DLD1 (cell line): ENCODE measurements around the gene UTP25.
"Not testable (repeated sequence)": the region's sequence is repeated elsewhere in the genome, so short reads cannot be mapped to it uniquely, and the experiment has no call there.

ENCODE experiments used
- in situ Hi-C: cut with HindIII; loops from 2 replicates; pipeline ENCODE4 v1.10.0; 2017; ENCODE audit warnings: low sequenced_read_pairs

UTP25 gene

GRCh38 chr1:209890641-209891330 is 63.0 kb downstream of the UTP25 start:
- in situ Hi-C loops, result no loop called here

DNA sequence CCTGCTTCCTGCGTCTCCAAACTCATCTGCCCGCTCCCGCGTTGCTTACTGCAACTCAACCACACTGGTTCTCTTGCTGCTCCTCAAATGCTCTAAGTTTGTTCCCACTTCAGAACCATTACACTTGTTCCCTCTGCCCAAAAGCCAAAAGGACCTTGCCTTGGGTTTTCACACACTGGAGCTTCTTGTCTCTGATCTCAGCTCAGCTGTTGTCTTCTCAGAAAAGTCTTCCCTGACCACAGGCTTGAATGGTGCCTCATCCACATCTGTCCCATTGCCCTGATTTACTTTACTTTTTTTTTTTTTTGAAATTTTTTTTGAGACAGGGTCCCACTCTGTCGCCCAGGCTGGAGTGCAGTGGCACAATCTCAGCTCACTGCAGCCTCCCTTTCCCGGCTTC is 66.0 kb downstream of the UTP25 start:
- in situ Hi-C loops, result no loop called here

DNA sequence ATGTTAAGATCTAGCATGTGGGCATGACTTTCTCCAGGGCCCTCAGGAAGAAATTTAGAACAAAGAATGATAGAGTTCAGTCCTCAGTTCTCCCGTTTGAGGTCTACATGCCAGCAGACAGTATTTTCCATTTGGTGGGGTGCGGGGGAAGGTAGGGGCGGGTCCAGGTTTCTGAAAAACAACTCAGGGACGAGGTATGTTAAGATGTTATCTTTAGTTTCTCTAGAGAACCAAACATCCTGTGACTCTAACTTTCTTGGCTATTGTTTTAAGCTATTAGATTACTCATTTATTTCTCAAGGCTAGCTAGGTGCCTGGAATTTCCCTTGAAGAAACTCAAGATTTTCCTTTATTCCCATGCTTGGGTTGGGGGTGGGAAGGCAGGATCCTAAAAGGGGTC is 67.9 kb downstream of the UTP25 start:
- in situ Hi-C loops, result no loop called here

DNA sequence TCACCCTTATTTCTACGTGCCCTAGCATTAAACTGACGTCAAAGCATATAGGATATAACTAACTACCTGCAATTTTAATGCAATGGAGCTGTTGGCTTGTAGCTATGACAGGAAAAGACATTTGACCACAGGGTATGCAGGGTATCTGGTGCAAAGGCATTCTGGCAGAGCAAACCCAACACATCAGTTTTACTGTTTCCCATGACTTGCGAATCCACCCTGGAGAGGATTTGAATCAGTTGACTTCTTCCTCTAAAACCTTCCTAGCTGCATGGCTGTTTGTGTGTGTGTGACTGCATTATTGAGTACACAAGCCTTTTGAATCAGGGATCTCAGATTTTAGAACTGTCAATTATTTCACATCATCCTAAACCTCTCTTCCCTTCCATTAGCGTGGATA is 68.6 kb downstream of the UTP25 start:
- in situ Hi-C loops, result no loop called here

DNA sequence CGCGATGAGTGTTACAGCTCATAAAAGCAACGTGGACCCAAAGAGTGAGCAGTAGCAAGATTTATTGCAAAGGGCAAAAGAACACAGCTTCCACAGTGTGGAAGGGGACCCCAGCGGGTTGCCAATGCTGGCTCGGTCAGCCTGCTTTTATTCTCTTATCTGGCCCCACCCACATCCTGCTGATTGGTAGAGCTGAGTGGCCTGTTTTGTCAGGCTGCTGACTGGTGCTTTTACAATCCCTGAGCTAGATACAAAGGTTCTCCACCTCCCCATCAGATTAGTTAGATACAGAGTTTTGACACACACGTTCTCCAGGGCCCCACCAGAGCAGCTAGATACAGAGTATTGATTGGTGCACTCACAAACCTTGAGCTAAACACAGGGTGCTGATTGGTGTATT is 70.5 kb downstream of the UTP25 start:
- in situ Hi-C loops, result not testable (repeated sequence)

- in situ Hi-C loops, result not testable (repeated sequence)
Measured at GRCh38 chr1:209898851-209899250, 71.1 kb downstream of the UTP25 start.

GRCh38 chr1:209899948-209900347 is 72.2 kb downstream of the UTP25 start:
- in situ Hi-C loops, result no loop called here

GRCh38 chr1:209900734-209901133 is 73.0 kb downstream of the UTP25 start:
- in situ Hi-C loops, result no loop called here

- in situ Hi-C loops, result no loop called here
Measured at GRCh38 chr1:209901211-209901610, 73.4 kb downstream of the UTP25 start.

GRCh38 chr1:209904774-209905173 is 77.0 kb downstream of the UTP25 start:
- in situ Hi-C loops, result not testable (repeated sequence)
